Activated CD4-positive, alpha-beta T cell treated with anti-CD3 and anti-CD28 coated beads, Interleukin-2, amount 50 U/mL, for 48 hours (primary cell): ENCODE results near the gene SERPINI1.

ENCODE experiments used
- DNase-seq, 2 experiments: peaks; one replicate each; pipeline ENCODE4 v3.0.0-alpha.2; 2020

The SERPINI1 gene

GRCh38 chr3:167735233-167736138, at the start of gene SERPINI1:
TSS of gene SERPINI1 (plus strand) at chr3:167735721. CDS start at chr3:167789129, 53,408 bp downstream.
- peak; percentile 79 to 86 for DNase-seq

GRCh38 chr3:167691366-167691765, 44.2 kb upstream of the SERPINI1 start:
- peak in 1 of 2 experiments; percentile 30 for DNase-seq

GRCh38 chr3:167694121-167694520, 41.4 kb upstream of the SERPINI1 start:
- no peak for DNase-seq

- no peak for DNase-seq
These were observed 35.5 kb upstream of the SERPINI1 start for GRCh38 chr3:167700046-167700445.

DNA sequence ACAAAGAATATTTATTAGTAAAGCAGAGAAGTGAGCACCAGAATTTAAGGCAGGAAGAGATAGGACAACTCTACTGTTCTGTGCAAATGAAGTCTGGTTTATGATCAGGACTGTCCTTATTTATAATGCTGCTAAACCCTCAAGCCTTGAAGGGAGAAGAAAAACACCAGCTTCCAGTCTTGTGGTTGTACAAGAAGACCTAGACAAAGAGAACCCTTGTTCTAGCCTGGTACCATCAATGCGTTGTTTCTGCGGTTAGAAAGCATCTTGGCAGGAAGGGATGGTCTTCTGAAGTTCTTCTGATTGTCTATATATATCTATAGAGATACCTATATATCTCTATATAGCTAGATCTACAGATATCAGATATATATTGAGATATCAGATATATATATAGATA, 34.6 kb upstream of the SERPINI1 start:
- no peak for DNase-seq

- no peak for DNase-seq
These were observed 29.7 kb upstream of the SERPINI1 start for GRCh38 chr3:167705840-167706239.

DNA sequence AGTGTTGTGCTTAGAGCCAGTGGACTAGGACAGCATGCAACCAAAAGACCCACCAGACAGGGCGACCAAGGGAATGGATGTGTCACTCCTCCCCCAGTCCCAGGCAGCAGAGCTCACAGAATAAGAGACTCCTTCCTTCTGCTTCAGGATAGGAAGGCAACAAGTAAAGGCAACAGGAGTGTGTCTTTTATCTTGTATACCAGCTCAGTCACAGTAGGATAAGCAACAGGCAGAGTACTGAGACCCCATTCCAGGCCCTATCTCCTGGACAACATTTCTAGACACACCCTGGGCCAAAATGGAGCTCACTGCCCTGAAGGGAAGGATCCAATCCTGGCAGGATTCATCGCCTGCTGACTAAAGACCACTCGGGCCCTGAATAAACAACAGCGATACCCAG, 25.8 kb upstream of the SERPINI1 start:
- DNase-seq = no peak

GRCh38 chr3:167710552-167710951, 25.0 kb upstream of the SERPINI1 start:
- no peak for DNase-seq

GRCh38 chr3:167711439-167711838, 24.1 kb upstream of the SERPINI1 start:
- no peak for DNase-seq

- no peak for DNase-seq
These were observed 23.1 kb upstream of the SERPINI1 start for GRCh38 chr3:167712445-167712844.

DNA sequence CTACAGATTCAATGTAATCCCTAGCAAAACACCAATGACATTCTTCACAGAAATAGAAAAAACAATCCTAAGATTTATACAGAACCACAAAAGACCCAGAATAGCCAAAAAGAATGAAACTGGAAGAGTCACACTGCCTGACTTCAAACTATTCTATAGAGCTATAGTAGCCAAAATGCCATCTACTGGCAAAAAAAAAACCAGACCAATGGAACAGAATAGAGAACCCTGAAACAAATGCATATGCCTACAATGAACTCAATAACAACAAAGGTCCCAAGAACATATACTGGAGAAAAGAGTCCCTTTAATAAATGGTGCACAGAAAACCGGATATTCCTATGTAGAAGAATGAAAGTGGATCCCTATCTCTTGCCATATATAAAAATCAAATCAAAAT, 20.6 kb upstream of the SERPINI1 start:
- no peak for DNase-seq

- DNase-seq = no peak
These were observed 18.6 kb upstream of the SERPINI1 start for GRCh38 chr3:167716920-167717319.

GRCh38 chr3:167718582-167718981, 16.9 kb upstream of the SERPINI1 start:
- DNase-seq = no peak

GRCh38 chr3:167723025-167723512, 12.5 kb upstream of the SERPINI1 start:
- DNase-seq = no peak

- DNase-seq = no peak
These were observed 11.6 kb upstream of the SERPINI1 start for GRCh38 chr3:167723872-167724271.

GRCh38 chr3:167728176-167728575, 7.3 kb upstream of the SERPINI1 start:
- no peak for DNase-seq

- DNase-seq = no peak
These were observed 6.7 kb upstream of the SERPINI1 start for GRCh38 chr3:167728632-167729323.

GRCh38 chr3:167729591-167729990, 5.9 kb upstream of the SERPINI1 start:
- DNase-seq = no peak

- no peak for DNase-seq
These were observed 4.1 kb upstream of the SERPINI1 start for GRCh38 chr3:167731393-167731792.

DNA sequence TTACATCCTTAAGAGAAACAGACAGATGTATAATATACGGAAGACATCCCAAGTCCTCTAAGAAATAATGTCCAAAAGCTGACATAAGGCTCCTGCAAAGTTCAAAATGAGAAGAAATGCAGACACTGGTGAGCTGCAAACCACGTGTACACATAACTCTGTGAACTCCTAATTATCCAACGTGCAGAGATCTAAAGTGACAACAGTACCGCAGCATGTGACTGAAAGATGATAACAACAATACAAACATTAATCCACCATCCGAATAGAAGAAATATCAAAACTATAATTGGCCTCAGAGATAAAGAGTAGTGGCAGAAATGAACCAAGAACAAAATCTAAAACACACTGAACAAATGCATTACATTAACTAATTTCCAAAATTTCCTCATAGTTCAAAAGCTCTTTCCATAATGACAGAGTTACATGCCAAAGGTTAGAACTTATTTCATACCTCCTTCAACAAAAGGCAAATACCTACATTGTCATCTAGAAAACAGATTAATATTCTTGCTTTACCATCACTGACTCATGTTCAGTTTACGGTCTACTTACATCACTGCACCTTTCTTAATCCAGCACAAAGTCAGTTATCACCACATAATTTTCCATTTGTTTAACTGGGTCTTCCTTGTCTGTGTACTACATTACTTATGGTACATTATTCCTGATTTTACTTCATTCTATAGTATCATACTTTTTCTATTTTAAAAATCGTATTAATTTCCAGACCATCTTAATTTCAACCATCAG, 3.0 kb upstream of the SERPINI1 start:
- no peak for DNase-seq

DNA sequence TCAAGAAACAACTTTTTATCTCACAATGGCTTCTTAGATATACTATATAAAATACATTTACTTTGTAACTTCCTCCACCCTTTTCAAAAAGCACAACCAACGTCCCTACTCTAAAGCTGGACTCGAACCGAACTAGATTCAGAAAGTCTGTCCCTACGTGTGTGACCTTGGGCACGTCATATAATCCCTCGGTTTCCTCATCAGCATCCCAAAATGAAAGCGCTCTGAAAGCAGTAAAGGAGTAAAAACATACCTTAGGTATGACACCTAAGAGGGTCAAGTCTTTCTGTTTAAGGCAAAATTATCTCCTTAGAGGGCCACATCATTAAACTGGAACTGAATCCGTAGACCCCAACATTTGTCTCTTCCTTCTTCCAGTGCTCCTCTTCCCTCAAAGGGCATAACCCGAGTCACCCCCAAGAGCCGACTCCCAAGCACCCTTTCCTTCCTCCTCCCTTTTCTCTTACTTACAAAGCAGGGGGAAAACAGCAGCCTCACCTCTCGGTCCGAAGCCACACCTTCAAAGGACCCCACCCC, 1.5 kb upstream of the SERPINI1 start:
- DNase-seq = no peak

DNA sequence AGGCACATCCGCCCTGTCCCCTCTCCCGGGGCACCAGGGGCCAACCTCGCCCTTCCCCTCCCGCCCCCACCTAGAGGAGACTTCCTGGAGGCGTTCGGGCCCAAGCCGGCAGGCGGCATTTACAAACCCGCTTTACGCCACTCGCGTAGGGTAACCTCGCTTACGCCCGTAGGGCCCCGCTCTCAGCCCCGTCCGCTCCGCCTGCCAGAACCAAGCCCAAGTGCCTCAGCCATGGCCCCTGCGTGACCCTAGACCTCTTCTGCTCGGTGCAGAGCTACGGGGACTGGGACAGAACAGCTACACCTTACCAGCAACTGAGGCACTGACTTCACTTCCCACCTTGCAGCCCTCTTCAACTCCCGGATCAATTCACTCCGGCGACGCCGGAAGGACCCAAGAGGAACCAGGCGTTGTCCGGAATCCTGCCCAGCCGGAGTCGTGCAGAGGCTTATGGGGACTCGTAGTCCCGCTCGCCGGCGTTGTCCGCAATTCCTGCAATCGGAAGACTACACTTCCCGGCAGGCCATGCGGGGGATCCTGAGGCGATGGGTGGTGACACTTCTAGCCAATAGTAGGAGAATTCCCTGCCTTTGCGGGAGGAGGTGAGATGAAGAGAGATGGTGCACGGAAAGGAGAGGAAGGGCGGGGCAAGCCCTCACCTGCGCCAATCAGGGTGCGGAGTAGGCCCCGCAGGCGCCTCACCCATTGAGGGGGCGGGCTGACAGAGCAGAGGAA, 856 bp upstream of the SERPINI1 start, which contains the start of gene PDCD10:
TSS of gene PDCD10 (minus strand) at position 395 of the 735 bp plus-strand sequence. CDS start 14,735 bp downstream, outside the sequence.
- peak; percentile 94 to 96 for DNase-seq
